Neural cell (in vitro differentiated cells): ENCODE measurements around the gene POLR3C. TPM values are rescaled to one million over a fixed set of nuclear protein-coding genes. Genes with fewer than 3 reads are reported as not detected.

ENCODE experiments used
- H2AFZ ChIP-seq: fragments of 200-600, 300-800 bp; sonication (generic), shearing (Covaris generic); 2 replicates; pipeline ENCODE4 v1.6.0; 2014; ENCODE audit warnings: low read depth, mild to moderate bottlenecking, antibody characterized with exemption, low read length, moderate library complexity
- H3F3A ChIP-seq: fragments of 200-600 bp; shearing (Covaris generic); 2 replicates; pipeline ENCODE4 v1.6.1; 2016; ENCODE audit warnings: mild to moderate bottlenecking, moderate library complexity, mixed read lengths, antibody characterized with exemption, low read length; ENCODE audit not compliant: insufficient read depth, poor library complexity, severe bottlenecking
- H3K27ac ChIP-seq: fragments of 200-600, 300-800 bp; sonication (generic), shearing (Covaris generic); 2 replicates; pipeline ENCODE4 v1.5.1; 2014; ENCODE audit warnings: mild to moderate bottlenecking, low read length, moderate library complexity
- H3K27me3 ChIP-seq: fragments of 300-800, 200-600 bp; sonication (generic), shearing (Covaris generic); 2 replicates; pipeline ENCODE4 v1.6.0; 2014; ENCODE audit warnings: mild to moderate bottlenecking, low read depth, low read length, moderate library complexity; ENCODE audit not compliant: insufficient read depth
- H3K36me3 ChIP-seq: fragments of 300-800, 200-600 bp; sonication (generic), shearing (Covaris generic); 2 replicates; pipeline ENCODE4 v1.5.1; 2014; ENCODE audit warnings: mild to moderate bottlenecking, antibody characterized with exemption, low read length, moderate library complexity; ENCODE audit not compliant: insufficient read depth
- H3K4me2 ChIP-seq: fragments of 300-800, 200-600 bp; sonication (generic), shearing (Covaris generic); 2 replicates; pipeline ENCODE4 v1.6.0; 2014; ENCODE audit warnings: mild to moderate bottlenecking, low read length
- H3K4me3 ChIP-seq: fragments of 300-800, 200-600 bp; sonication (generic), shearing (Covaris generic); 2 replicates; pipeline ENCODE4 v1.5.1; 2014; ENCODE audit warnings: mild to moderate bottlenecking, low read length, moderate library complexity
- H3K79me2 ChIP-seq: fragments of 200-600 bp; shearing (Covaris generic); replicated peaks from 2 replicates; pipeline ENCODE4 v1.6.0; 2014; ENCODE audit warnings: mild to moderate bottlenecking, low read length, moderate library complexity; ENCODE audit not compliant: insufficient read depth
- H3K9ac ChIP-seq: fragments of 300-800, 200-600 bp; sonication (generic), shearing (Covaris generic); 2 replicates; pipeline ENCODE4 v1.6.1; 2016; ENCODE audit warnings: mild to moderate bottlenecking, low read length, mixed read lengths
- H3K9me2 ChIP-seq: fragments of 200-600 bp; shearing (Covaris generic); 2 replicates; pipeline ENCODE4 v1.6.1; 2016; ENCODE audit warnings: mild to moderate bottlenecking, low read length, mixed read lengths; ENCODE audit not compliant: insufficient read depth
- H3K9me3 ChIP-seq: fragments of 200-600, 300-800 bp; sonication (generic), shearing (Covaris generic); 2 replicates; pipeline ENCODE4 v1.6.1; 2016; ENCODE audit warnings: mild to moderate bottlenecking, mixed run types, low read length, moderate library complexity, mixed read lengths
- H4K20me1 ChIP-seq: fragments of 200-600 bp; shearing (Covaris generic); 2 replicates; pipeline ENCODE4 v1.6.1; 2016; ENCODE audit warnings: mild to moderate bottlenecking, mixed run types; ENCODE audit not compliant: insufficient read depth
- EP300 ChIP-seq: fragments of 450-650 bp; conservative IDR thresholded peaks from 2 replicates; pipeline ENCODE4 v1.6.1; 2014; ENCODE audit warnings: antibody characterized with exemption, mild to moderate bottlenecking, moderate library complexity; ENCODE audit not compliant: poor library complexity, severe bottlenecking
- EZH2 ChIP-seq: fragments of 200-600, 300-800 bp; shearing (Covaris generic), sonication (generic); IDR thresholded peaks from 2 replicates; pipeline ENCODE4 v1.6.1; 2014; ENCODE audit warnings: antibody characterized with exemption, low read length, borderline replicate concordance, mild to moderate bottlenecking; ENCODE audit not compliant: insufficient read depth, poor library complexity, severe bottlenecking
- MXI1 ChIP-seq: fragments of 450-650 bp; conservative IDR thresholded peaks from 2 replicates; pipeline ENCODE4 v1.6.1; 2014; ENCODE audit warnings: antibody characterized with exemption, mild to moderate bottlenecking; ENCODE audit not compliant: poor library complexity, severe bottlenecking
- POLR2AphosphoS5 ChIP-seq: IDR thresholded peaks from 2 replicates; pipeline ENCODE4 v1.6.1; 2012
- RAD21 ChIP-seq: fragments of 450-650 bp; conservative IDR thresholded peaks from 2 replicates; pipeline ENCODE4 v1.6.1; 2014; ENCODE audit warnings: antibody characterized with exemption, mild to moderate bottlenecking, moderate library complexity
- REST ChIP-seq: IDR thresholded peaks from 2 replicates; pipeline ENCODE4 v1.6.1; 2012; ENCODE audit warnings: borderline replicate concordance
- SMC3 ChIP-seq: fragments of 450-650 bp; conservative IDR thresholded peaks from 2 replicates; pipeline ENCODE4 v1.6.1; 2014; ENCODE audit warnings: antibody characterized with exemption, mild to moderate bottlenecking, moderate library complexity; ENCODE audit not compliant: poor library complexity
- TAF1 ChIP-seq: IDR thresholded peaks from 2 replicates; pipeline ENCODE4 v1.6.1; 2012; ENCODE audit warnings: low read depth
- polyA plus RNA-seq: library from polyadenylated mRNA; depleted of rRNA; stranded (reverse); fragments of >200 nt; gene quantifications from 2 replicates; pipeline ENCODE4 v1.2.3, GENCODE V29; 2014
- TF ChIP-seq, protein P1 (sequence below): fragments of 450-650 bp; IDR thresholded peaks from 2 replicates; pipeline ENCODE4 v1.5.1; 2014; ENCODE audit warnings: antibody characterized with exemption, mild to moderate bottlenecking, moderate library complexity; ENCODE audit not compliant: poor library complexity, severe bottlenecking

The POLR3C gene
- polyA plus RNA-seq, 1 donor from 2014 or later = 30.1 TPM

DNA sequence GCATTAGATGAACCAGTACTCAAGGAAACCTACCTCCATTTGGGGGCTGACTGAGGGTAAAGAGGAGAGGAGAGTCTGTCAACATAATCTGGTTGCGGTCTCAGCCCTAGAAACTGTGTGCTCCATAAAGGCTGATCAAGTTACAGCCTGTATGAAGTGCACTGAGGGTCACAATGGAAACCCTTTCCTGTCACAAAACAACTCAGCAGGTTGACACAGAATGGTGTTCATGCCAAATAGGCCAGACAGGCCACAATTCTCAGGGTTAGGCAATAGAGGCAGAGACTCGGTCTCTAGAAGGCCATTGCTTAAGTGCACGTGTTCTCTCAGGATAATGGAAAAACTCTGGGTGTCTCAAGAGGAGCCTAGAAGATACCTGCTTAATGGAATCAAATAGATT, 65.7 kb downstream of the POLR3C start:
- Histone ChIP-seq H2AFZ (no peak overlapping the region), H4K20me1 (no peaks in the 10 kb centered on the region), H3K27me3 (peaks cover 11% of the 10 kb centered on the region), H3K79me2 (no peaks in the 10 kb centered on the region), H3K4me2 (no peak overlapping the region), H3K9me2 (no peaks in the 10 kb centered on the region), H3K9me3 (no peaks in the 10 kb centered on the region), H3K9ac (no peak overlapping the region), H3K4me3 (no peak overlapping the region), H3K36me3 (no peaks in the 10 kb centered on the region), H3K27ac (no peak overlapping the region), H3F3A (no peaks in the 10 kb centered on the region)
- TF ChIP-seq, protein P1, sequence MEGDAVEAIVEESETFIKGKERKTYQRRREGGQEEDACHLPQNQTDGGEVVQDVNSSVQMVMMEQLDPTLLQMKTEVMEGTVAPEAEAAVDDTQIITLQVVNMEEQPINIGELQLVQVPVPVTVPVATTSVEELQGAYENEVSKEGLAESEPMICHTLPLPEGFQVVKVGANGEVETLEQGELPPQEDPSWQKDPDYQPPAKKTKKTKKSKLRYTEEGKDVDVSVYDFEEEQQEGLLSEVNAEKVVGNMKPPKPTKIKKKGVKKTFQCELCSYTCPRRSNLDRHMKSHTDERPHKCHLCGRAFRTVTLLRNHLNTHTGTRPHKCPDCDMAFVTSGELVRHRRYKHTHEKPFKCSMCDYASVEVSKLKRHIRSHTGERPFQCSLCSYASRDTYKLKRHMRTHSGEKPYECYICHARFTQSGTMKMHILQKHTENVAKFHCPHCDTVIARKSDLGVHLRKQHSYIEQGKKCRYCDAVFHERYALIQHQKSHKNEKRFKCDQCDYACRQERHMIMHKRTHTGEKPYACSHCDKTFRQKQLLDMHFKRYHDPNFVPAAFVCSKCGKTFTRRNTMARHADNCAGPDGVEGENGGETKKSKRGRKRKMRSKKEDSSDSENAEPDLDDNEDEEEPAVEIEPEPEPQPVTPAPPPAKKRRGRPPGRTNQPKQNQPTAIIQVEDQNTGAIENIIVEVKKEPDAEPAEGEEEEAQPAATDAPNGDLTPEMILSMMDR = no peak
- TF ChIP-seq EZH2 (no peak), EP300 (no peak), POLR2AphosphoS5 (no peak), SMC3 (no peak), MXI1 (no peak), RAD21 (no peak)

DNA sequence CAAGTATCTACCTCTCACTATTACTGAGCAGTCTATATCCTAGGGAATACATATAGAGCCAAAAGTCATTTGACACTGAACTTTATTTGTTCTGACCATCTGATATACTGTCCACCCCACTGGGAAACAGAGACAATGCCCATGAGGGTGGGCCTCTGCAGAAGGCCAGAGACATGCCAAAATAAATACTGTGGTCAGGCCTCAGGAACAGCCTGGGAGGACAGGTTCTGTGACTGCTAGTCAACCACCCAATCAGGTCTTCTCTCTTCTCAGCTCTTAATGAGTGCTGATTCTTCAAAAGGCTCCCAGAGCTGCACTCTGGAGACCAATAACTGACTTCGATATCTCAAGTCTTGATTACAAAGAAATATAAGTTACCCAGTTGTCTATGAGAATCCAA, 67.1 kb downstream of the POLR3C start:
- no peak overlapping the region for H3K4me3 ChIP-seq
- H3K36me3 ChIP-seq = no peaks in the 10 kb centered on the region
- H4K20me1 ChIP-seq = no peaks in the 10 kb centered on the region
- no peaks in the 10 kb centered on the region for H3K9me3 ChIP-seq
- TF ChIP-seq EP300 = no peak
- TF ChIP-seq SMC3 = no peak
- TF ChIP-seq TAF1 = no peak
- no peak for TF ChIP-seq POLR2AphosphoS5
- TF ChIP-seq, protein P1 = no peak
- TF ChIP-seq REST = no peak
- TF ChIP-seq RAD21 = no peak
- TF ChIP-seq EZH2 = no peak
- no peak for TF ChIP-seq MXI1
- no peaks in the 10 kb centered on the region for H3K79me2 ChIP-seq
- H3K4me2 ChIP-seq = no peak overlapping the region
- H3K27me3 ChIP-seq = no peaks in the 10 kb centered on the region
- no peak overlapping the region for H3K9ac ChIP-seq
- no peak overlapping the region for H3K27ac ChIP-seq
- H2AFZ ChIP-seq = no peak overlapping the region
- H3K9me2 ChIP-seq = no peaks in the 10 kb centered on the region
- H3F3A ChIP-seq = no peaks in the 10 kb centered on the region
